ENCODE results near the gene ACTN4.

ACTN4 gene

DNA sequence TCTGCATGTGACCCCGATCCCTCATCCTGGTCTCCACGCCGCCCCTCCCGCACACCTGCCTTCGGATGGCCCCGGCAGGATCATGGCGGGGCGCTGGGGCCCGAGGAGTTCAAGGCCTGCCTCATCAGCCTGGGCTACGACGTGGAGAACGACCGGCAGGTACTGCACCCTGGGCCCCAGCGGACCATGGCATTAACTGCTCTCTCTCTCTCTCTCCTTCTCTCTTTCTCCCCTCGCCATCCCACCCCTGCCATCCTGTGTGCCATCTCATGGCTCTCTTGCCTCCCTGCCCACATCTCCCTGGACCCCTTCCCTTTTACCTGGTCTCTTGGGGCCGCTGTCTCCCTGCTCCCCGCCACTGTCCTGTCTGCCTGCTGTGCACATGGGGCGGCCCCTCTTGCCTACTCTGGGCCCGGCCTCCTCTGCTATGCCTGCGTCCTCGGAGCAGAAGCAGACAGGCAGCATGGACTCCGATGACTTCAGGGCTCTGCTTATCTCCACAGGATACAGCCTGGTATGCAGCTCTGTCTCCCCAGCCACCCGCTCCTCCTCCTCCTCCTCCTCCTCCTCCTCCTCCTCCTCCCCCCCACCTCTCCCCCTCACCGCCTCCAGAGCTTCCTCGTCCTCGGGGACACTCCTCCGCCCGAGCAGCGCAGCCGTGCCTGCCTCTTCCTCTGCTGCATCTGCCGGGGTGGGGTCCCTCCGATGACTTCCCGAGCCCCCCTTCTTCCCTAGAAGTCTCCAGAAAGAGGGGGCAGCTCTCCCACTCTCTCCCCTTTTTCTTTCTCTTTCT lies 80.6 kb downstream of the ACTN4 start:
- DNase-seq = no peak

DNA sequence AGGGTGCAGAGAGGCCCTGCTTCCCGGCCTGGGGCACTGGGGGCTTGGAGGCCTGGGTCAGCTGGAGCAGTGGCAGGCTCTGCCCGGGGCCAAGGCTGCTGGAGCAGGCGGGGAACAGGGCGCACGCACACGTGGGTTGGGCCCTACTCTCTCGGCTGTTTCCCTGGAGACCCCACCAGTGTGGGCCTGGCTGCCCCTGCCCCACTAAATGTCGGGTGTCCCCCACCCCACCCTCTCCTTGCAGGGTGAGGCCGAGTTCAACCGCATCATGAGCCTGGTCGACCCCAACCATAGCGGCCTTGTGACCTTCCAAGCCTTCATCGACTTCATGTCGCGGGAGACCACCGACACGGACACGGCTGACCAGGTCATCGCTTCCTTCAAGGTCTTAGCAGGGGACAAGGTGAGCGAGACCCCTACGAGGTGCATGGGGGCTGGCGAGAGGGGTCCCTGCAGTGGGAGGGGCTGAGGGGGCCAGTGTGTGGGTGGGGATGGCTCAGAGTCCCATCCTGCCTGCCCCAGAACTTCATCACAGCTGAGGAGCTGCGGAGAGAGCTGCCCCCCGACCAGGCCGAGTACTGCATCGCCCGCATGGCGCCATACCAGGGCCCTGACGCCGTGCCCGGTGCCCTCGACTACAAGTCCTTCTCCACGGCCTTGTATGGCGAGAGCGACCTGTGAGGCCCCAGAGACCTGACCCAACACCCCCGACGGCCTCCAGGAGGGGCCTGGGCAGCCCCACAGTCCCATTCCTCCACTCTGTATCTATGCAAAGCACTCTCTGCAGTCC lies 81.5 kb downstream of the ACTN4 start:
- DNase-seq = no peak

DNA sequence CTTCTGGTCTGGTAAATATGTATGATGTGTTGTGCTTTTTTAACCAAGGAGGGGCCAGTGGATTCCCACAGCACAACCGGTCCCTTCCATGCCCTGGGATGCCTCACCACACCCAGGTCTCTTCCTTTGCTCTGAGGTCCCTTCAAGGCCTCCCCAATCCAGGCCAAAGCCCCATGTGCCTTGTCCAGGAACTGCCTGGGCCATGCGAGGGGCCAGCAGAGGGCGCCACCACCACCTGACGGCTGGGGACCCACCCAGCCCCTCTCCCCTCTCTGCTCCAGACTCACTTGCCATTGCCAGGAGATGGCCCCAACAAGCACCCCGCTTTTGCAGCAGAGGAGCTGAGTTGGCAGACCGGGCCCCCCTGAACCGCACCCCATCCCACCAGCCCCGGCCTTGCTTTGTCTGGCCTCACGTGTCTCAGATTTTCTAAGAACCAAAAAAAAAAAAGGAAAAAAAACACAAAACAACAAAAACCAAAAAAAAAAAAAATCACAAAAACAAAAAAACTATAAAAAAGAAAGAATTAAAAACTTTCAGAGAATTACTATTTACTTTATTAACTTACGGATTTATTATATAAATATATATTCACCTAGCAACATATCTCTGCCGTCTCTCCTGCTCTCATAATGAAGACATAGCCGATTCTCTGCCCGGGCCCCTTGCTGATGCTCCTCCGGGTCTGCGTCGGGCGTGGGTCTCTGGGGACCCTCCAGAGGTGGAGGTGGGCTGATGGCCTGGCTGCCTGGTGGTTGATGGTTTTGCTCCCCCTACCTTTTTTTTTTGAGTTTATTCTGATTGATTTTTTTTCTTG lies 82.4 kb downstream of the ACTN4 start:
- peak; percentile 17 for DNase-seq

DNA sequence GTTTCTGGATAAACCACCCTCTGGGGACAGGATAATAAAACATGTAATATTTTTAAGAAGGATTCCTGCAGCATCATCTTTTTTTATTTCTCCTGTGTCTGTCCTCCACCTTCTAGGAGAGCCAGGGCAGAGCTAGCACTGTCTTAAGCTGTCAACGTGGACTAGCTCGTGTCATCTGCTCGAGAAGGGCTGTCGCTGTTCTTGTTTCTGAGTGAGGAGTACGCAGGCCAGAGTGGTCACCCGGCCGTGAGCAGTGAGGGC lies 83.0 kb downstream of the ACTN4 start:
- DNase-seq = no peak

DNA sequence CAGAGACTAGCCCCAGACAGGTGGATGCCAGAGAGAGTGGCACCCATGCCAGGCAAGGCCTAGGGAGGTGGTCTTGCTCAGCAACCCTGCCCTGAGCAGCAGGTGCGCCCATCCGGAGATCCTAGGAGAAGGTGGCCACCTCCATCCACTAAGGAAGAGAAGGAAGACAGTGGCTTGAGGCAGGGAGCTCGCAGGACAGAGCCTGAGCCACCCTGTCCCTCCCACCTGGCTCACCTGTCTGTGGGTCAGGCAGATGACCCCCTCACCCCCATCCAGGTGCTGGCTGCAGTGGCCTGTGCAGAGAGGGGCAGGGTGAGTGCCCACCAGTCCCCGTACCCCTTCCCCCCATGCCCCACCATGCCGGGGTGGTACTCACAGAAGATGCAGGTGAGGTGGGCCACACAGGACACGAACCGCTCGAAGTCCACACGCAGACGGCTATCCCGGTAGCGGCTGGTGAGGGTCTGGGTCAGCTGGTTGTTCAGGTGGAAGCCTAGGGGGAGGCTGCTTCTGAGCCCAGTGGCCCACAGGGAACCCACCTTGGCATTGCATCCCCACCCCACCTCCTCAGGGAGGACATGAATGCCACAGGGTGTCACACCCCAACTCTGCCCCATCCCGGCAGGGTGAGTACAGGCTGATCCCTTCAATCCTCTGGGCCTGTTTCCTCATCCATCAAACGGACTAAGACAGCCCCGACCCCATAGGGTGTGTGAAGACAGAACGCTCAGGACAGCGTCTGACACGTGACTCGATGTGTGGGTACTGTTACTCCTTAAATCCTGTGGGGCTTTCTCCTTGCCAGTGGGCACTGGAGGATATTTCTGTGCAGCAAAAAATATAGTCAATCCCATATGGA lies 83.5 kb downstream of the ACTN4 start:
- no peak for DNase-seq

DNA sequence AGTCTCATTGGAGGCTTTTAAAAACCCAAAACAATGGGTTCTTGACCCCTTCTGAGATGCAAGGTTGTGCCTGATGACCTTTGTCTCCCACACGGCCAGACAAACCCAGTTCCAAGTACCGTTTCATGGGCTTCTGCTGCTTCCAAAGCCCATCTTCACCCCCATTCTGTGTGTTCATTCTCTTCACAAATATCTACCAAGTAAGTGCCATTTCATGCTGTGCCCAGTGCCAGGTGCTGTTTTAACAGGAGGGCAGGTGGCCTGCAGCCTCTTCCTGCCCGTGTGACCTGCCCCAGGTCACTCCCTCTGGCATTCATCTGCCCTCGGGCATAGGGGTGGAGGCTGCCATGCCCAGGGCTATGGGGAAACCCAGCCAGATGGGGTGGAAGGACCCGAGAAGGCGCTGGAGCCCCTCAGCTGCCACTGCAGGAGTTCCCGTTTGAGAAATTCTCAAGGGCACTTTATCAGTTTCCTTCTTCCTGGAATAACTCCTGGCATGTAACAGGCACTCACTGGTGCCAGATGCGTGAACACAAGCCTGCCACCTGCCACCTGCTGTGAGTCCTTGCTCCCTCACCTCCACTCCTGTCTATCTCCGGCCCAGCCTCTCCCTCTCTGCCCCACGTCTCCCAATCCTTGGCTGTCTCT lies 84.3 kb downstream of the ACTN4 start:
- peak; percentile 67 for DNase-seq

DNA sequence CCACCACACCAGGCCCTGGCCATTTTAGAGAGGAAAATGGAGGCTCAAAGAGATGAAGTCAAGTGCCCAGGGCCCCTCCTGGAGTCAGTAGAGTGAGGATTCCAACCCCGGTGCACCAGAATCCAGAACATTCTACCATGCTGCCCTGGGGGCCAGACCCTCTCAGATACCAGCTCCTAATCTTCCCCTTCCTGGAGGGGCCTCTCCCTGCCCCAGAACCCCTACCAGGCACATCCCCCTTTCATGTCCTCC lies 85.7 kb downstream of the ACTN4 start:
- DNase-seq = no peak

DNA sequence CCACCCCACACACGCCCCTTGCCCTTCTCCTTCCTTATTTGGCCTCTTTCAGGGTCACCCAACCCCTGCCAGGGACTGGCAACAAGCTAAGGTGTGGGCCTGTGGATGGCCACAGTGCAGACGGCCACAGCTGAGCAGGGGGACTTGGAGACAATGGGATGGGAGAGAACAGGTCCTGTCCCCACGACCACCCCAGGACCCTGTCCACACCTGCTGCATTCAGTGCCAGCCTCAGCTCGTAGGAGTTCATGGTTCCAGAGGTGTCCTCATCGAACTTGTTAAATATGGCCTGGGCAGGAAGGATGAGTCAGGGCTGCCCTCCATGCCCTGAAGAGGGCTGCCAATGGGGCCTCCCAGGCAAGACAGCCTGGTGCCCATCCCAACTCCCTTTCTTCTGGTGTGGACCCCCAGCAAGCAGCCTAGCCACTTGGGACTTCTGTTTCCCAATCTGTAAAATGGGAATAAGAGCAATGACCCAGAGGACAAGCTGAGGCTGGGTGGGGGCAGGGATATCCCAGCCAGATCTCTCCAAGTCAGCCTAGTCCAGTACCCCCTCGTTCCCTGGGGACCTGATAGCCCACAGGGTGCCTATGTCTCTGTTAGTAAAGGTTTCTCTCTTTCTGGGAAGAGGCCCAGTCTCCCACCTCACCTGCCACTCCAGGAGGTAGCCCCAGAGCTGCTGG lies 86.2 kb downstream of the ACTN4 start:
- no peak for DNase-seq

DNA sequence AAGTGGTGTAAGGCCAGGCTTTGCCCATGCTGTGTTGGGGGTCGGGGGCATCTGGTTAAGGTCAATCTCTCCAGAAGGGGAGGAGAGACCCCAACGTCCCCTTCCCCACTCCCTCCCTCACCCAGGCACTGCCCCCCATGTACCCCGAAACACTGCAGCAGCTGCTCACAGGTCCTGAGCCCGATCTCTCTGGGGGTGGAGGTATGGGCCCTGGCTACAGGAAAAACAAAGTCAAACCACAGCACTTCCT lies 86.7 kb downstream of the ACTN4 start:
- DNase-seq = no peak

DNA sequence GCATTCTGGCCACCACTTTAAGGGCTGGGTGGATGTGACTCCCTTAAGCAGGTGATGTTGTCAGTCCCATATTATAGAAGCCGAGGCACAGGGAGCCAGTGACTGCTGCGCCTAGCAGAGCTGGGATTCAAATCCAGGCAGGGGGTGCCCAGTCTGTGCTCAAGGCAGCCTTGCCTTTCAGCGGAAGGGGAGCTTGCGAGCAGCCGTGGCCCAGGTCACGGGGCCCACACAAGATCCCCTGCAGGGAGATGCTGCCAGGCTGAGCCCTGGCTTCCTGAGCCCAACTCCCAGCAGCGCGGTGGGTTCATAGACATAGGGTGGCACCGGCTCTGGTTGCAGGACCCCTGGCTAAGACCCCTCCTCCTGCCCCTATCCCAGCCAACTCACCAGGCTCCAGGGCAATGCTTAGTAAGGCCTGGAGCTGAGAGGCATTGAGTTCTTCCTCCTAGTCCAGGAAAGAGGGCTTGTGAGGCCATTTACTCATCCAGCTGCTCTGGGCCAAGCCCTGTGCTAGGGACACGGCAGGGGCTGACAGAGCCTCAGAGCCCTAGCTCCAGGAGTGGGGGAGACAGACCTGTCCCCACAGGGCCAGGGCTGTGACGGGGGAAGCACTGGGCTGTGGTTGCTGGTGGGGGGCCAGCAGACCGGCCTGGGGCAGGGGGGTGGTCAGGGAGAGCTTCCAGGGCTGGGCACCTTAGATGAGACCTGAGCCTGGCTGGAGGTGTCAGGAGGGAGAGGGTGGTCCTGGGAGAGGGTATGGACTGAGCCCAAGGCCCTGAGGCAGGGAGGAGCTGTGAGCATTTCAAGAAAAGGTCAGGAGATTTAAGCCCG lies 87.2 kb downstream of the ACTN4 start:
- no peak for DNase-seq

DNA sequence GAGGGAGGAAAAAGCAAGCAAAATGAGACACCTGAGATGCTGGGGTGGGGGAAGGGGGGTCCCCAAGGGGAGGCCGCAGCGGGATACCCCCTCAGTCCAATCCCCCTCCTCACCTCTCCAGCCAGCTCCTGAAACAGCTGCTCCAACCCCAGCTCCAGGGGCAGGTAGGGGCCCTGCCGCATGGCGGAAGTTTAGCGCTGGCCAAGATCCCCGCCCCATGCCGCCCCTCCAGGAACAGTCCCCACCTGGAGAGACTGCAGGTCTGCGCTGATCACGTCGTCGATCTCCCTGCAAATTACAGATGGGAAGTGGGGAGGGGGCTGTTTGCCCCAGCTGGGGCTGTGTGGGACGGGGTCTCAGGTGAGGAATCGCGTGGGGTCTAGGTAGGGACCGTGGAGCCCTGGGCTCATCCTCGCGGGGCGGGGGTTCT lies 87.8 kb downstream of the ACTN4 start:
- DNase-seq = peak; percentile 60

DNA sequence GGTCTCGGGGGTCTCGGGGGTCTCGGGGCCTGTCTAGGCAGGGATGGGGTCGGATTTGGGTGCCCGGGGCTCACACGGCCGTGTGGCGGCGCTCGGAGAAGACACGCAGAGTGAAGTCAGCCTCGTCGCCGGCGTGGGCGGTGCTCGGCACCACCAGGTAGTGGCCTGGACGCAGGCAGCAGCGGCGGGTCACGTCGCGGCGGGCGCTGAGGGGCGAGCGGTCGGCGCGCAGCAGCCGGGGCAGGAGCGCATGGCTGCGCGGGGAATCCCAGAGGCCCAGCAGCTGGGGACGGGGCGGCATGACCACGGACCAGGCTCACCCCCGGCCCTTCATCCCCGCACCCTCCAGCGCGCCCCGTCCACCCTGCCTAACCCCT lies 88.6 kb downstream of the ACTN4 start:
- DNase-seq = peak; percentile 35

DNA sequence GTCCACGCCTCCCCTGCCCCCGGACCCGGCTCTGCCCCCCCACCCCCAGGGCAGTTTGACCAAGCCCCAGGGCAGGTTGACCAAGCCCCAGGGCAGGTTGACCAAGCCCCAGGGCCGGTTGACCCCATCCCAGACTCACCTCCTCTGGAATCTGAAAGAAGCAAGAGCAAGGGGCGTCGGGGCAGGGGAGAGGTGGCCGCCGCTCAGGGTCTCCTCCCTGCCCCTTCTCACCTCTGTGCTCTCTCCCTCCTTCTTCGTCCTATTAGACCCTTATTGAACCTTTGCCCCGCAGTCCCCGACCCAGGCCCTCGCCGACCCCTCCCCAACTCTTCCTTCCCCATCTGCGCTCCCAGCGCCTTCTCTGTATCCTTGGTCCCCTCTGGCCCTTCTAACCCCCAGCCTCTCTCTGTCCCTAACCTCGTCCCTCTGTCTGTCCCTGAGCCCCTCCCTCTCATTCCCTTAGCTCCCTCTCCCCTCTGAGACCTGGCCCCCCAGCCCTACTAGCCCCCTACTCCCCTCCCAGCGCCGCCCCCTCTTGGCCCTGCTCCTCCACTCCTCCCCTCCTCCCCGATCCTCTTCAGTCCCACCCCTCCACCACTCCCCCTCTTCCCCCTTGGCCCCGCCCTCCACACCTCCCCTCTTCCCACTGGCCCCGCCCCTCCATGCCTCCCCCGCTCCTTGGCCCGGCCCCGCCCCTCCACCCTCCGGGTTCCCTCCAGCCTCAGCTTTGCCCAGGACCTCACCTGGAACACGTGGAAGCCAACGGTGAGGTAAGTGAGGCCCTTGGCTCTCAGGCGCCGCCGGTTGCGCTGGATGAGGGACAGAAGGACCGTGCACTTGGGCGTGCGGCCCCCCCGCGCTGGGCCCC lies 89.2 kb downstream of the ACTN4 start:
- DNase-seq = peak; percentile 65

DNA sequence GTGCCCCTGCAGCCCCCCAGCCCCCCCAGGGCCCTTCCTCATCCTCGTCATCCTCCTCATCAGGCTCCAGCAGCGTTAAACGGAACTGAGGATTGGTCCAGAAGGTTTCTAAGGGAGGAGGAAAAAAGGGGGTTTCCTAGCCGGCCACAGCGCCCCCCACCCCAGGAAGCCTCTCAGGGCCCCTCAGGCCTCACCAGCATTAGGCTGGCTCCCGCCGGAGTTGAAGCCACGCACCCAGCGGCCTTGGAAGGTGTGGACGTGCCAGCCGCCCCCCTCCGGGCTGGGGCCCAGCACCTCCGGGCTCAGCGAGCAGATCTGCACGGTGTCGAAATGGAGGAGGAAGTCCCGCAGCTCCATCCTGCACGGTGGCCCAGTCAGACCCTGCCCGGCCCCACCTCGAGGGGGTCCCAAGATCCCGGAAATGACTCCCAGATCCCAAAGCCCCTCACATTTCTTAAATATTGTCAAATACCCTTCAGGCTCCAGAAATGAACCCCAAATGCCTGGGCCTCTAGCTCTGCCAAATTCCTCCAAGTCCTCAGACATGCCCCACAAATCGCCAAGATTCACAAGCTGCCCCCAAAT lies 89.9 kb downstream of the ACTN4 start:
- no peak for DNase-seq

DNA sequence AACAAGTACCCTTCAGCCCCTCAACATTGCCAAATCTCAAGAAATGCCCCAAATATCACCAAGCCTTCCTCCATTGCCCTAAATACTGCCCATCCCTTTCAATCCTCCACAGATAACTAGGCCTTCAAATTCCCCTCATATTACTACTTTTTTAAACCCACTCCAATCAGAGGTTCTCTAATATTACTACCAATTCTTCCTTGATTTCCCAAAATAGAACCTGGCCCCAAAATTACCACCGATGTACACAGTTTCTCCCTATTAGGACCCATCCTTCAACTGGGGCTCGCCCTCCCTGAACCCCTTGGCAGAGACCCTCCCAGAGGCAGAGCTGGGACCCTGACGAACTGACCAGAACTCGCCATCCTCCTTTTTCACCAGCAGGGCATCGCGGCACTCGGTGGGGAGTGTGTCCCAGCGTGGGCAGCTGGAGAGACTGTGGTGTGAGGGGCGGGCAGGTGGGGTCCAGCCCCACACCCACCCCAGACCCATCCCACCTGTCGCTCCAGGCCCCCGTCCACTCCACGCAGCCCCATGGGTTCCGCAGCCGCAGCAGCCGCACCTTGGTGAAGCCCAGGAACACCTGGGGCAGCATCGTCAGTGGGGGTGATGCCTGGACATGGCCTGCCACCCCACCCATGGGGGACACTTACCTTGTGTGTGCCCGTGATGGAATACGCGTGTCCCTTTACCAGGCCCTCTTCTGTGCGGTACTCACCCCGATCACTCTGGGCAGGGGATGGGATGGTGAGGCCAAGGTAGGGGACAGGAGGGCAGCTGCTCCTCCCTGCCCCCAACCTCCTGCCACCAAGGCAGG lies 90.7 kb downstream of the ACTN4 start:
- no peak for DNase-seq

DNA sequence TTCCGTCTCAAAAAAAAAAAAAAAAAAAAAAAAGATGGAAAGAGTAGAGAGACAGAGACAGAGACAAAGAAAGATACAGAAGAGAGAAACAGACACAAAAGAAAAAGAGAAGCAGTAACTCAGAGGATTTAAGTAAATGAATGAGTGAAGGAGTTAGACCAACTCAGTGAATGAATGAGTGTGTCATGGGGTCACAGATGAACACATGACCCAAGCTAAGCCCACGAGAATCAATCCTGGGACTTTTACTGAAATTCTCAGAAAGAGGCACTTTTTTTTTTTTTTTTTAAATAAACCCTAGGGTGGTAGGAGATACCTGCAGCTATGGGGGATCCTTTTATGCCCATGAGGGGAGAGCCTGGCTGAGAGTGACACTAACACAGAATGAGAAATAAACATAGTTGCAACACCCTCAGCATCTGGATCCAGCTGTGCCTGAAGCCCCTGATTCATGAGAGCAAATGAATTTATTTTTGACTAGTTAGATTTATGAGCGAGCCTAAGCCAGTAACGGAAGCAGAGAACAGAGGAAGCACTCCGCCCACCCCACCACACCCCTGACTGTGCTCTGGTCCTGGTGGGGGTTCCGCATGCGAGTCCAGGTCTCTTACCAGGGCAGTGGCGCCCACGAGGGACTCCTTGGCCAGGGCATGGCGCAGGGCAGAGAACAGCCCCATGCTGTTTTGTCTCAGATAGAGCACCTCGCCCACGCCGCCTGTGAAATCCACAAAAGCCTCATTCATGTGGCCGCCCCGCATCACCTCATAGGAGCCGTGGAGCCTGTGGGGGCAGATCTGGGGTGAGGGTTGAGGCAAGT lies 92.2 kb downstream of the ACTN4 start:
- no peak for DNase-seq

DNA sequence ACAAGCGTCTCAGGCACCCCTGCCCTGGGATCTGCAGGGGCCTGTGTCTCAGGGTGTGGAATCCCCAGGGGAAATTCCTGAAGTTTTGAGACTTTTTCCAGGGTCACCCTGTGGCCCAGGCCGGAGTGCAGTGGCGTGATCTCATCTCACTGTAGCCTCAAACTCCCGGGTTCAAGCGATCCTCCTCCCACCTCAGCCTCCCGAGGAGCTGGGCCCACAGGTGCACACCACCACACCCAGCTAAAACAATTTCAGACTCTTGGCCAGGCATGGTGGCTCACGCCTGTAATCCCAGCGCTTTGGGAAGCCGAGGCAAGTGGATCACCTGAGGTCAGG lies 92.8 kb downstream of the ACTN4 start:
- no peak for DNase-seq

DNA sequence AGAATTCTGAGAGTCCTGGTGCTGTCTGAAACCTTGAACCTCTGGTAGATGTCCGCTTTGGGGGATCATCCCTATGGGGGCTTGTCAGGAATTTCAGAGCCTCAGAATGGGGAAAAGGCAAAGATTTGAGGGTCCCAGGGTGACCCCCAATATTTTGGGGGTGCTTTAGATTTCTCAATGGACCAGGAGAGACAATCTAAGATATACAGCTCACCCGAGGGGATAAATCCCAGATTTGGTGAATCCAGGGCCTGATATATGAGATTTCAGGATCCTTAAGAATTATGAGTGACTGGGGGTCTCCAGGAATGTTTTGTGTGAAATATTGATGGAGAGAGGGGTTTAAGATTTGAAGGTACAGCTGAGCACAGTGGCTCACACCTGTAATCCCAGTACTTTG lies 93.5 kb downstream of the ACTN4 start:
- DNase-seq = no peak
